SK-N-SH treated with all-trans-retinoic acid at 6 μM for 48 hours (cell line): ENCODE measurements around the gene ARHGEF6.

ENCODE experiments used
- ATAC-seq: fragments of 200-7000 bp; cut with Tn5 transposase; 3 replicates; pipeline ENCODE4 v1.9.1; 2020; ENCODE audit warnings: mild to moderate bottlenecking, moderate library complexity
- ARNTL ChIP-seq: fragments of 450-650 bp; formaldehyde crosslinking; IDR thresholded peaks from 2 replicates; pipeline ENCODE4 v1.5.0; 2020; ENCODE audit warnings: low read depth, mild to moderate bottlenecking, moderate library complexity, borderline replicate concordance
- BACH2 ChIP-seq: fragments of 250-450 bp; sonication (Bioruptor Pico); IDR thresholded peaks from 2 replicates; pipeline ENCODE4 v1.9.0; 2021; ENCODE audit warnings: mild to moderate bottlenecking, borderline replicate concordance
- CSDC2 ChIP-seq: fragments of 250-450 bp; sonication (Bioruptor Pico); IDR thresholded peaks from 2 replicates; pipeline ENCODE4 v1.5.0; 2020; ENCODE audit warnings: mild to moderate bottlenecking, moderate library complexity
- ESRRG ChIP-seq: fragments of 250-450 bp; sonication (Bioruptor Pico); IDR thresholded peaks from 2 replicates; pipeline ENCODE4 v1.6.1; 2021; ENCODE audit warnings: mild to moderate bottlenecking
- GLIS3 ChIP-seq: fragments of 250-450 bp; sonication (Bioruptor Pico); IDR thresholded peaks from 2 replicates; pipeline ENCODE4 v1.5.0; 2020; ENCODE audit warnings: mild to moderate bottlenecking, moderate library complexity
- ISL1 ChIP-seq: fragments of 250-450 bp; sonication (Bioruptor Pico); IDR thresholded peaks from 2 replicates; pipeline ENCODE4 v2.1.2; 2022; ENCODE audit warnings: mild to moderate bottlenecking, moderate library complexity
- OSR1 ChIP-seq: fragments of 250-450 bp; sonication (Bioruptor Pico); IDR thresholded peaks from 2 replicates; pipeline ENCODE4 v1.8.0; 2022; ENCODE audit warnings: moderate library complexity, mild to moderate bottlenecking, inconsistent platforms
- RARB ChIP-seq: fragments of 250-450 bp; sonication (Bioruptor Pico); IDR thresholded peaks from 2 replicates; pipeline ENCODE4 v1.8.0; 2021; ENCODE audit warnings: mild to moderate bottlenecking, moderate library complexity
- SNAI2 ChIP-seq: fragments of 250-450 bp; sonication (Bioruptor Pico); IDR thresholded peaks from 2 replicates; pipeline ENCODE4 v1.5.0; 2020; ENCODE audit warnings: mild to moderate bottlenecking, moderate library complexity
- TCF4 ChIP-seq: fragments of 250-450 bp; sonication (Bioruptor Pico); IDR thresholded peaks from 2 replicates; pipeline ENCODE4 v1.8.0; 2021; ENCODE audit warnings: mild to moderate bottlenecking, moderate library complexity, borderline replicate concordance
- TOX ChIP-seq: fragments of 250-450 bp; sonication (Bioruptor Pico); IDR thresholded peaks from 2 replicates; pipeline ENCODE4 v1.8.0; 2021; ENCODE audit warnings: mild to moderate bottlenecking, moderate library complexity, borderline replicate concordance
- ZC3H10 ChIP-seq: fragments of 250-450 bp; sonication (Bioruptor Pico); IDR thresholded peaks from 2 replicates; pipeline ENCODE4 v1.5.1; 2021; ENCODE audit warnings: mild to moderate bottlenecking, moderate library complexity
- ZFP3 ChIP-seq: fragments of 250-450 bp; sonication (Bioruptor Pico); IDR thresholded peaks from 2 replicates; pipeline ENCODE4 v1.5.0; 2020; ENCODE audit warnings: mild to moderate bottlenecking, moderate library complexity
- ZFP30 ChIP-seq: fragments of 450-650 bp; formaldehyde crosslinking; IDR thresholded peaks from 2 replicates; pipeline ENCODE4 v1.5.0; 2022; ENCODE audit warnings: mild to moderate bottlenecking, moderate library complexity
- ZNF565 ChIP-seq: fragments of 450-650 bp; formaldehyde crosslinking; conservative IDR thresholded peaks from 2 replicates; pipeline ENCODE4 v1.5.0; 2020; ENCODE audit warnings: low read depth, mild to moderate bottlenecking, moderate library complexity
- ZNF70 ChIP-seq: fragments of 450-650 bp; formaldehyde crosslinking; IDR thresholded peaks from 2 replicates; pipeline ENCODE4 v1.5.0; 2020; ENCODE audit warnings: mild to moderate bottlenecking, moderate library complexity
- ZNF8 ChIP-seq: fragments of 450-650 bp; formaldehyde crosslinking; IDR thresholded peaks from 2 replicates; pipeline ENCODE4 v1.5.0; 2020; ENCODE audit warnings: mild to moderate bottlenecking, moderate library complexity
- TF ChIP-seq, protein P1 (sequence below): fragments of 250-450 bp; sonication (Bioruptor Pico); IDR thresholded peaks from 2 replicates; pipeline ENCODE4 v1.8.0; 2020; ENCODE audit warnings: mild to moderate bottlenecking, moderate library complexity, borderline replicate concordance
- TF ChIP-seq, protein P2 (sequence below): fragments of 250-450 bp; sonication (Bioruptor Pico); IDR thresholded peaks from 2 replicates; pipeline ENCODE4 v1.5.1; 2021; ENCODE audit warnings: mild to moderate bottlenecking, moderate library complexity
- TF ChIP-seq, protein P3 (sequence below): fragments of 250-450 bp; sonication (Bioruptor Pico); IDR thresholded peaks from 2 replicates; pipeline ENCODE4 v1.5.0; 2020; ENCODE audit warnings: mild to moderate bottlenecking, moderate library complexity
- TF ChIP-seq, protein P4 (sequence below): fragments of 250-450 bp; sonication (Bioruptor Pico); IDR thresholded peaks from 2 replicates; pipeline ENCODE4 v1.5.1; 2020; ENCODE audit warnings: low read depth, mild to moderate bottlenecking, moderate library complexity

ARHGEF6 gene

DNA sequence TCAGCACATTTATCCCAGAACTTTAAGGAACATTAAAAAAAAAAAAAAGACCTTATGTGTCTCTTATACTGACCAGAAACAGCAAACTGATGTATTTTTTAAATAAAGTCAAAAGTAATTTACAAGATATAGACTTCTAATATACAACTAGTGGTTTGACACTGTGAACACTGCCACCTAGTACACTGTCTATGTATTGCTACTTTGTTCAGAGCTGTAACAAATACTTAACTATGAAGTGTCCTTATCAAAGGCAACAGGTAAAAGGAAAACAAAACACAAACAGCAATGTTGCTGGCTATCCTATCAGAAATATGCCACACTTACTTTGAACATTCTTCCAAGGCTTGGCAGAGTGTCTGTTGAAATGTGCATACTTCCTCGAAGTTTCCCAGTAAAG is 72.4 kb downstream of the ARHGEF6 start:
- peak; percentile 83 for ATAC-seq
- TF ChIP-seq, protein P1, sequence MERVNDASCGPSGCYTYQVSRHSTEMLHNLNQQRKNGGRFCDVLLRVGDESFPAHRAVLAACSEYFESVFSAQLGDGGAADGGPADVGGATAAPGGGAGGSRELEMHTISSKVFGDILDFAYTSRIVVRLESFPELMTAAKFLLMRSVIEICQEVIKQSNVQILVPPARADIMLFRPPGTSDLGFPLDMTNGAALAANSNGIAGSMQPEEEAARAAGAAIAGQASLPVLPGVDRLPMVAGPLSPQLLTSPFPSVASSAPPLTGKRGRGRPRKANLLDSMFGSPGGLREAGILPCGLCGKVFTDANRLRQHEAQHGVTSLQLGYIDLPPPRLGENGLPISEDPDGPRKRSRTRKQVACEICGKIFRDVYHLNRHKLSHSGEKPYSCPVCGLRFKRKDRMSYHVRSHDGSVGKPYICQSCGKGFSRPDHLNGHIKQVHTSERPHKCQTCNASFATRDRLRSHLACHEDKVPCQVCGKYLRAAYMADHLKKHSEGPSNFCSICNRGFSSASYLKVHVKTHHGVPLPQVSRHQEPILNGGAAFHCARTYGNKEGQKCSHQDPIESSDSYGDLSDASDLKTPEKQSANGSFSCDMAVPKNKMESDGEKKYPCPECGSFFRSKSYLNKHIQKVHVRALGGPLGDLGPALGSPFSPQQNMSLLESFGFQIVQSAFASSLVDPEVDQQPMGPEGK = no peak
- TF ChIP-seq ISL1 (CRISPR knock-in tag) (no peak), ZC3H10 (no peak), ARNTL (CRISPR knock-in tag) (no peak), ZNF565 (no peak), ZNF8 (CRISPR knock-in tag) (no peak), ZNF70 (CRISPR knock-in tag) (no peak), GLIS3 (CRISPR knock-in tag) (no peak)
- TF ChIP-seq, protein P2, sequence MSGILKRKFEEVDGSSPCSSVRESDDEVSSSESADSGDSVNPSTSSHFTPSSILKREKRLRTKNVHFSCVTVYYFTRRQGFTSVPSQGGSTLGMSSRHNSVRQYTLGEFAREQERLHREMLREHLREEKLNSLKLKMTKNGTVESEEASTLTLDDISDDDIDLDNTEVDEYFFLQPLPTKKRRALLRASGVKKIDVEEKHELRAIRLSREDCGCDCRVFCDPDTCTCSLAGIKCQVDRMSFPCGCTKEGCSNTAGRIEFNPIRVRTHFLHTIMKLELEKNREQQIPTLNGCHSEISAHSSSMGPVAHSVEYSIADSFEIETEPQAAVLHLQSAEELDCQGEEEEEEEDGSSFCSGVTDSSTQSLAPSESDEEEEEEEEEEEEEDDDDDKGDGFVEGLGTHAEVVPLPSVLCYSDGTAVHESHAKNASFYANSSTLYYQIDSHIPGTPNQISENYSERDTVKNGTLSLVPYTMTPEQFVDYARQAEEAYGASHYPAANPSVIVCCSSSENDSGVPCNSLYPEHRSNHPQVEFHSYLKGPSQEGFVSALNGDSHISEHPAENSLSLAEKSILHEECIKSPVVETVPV (CRISPR knock-in tag) = no peak

DNA sequence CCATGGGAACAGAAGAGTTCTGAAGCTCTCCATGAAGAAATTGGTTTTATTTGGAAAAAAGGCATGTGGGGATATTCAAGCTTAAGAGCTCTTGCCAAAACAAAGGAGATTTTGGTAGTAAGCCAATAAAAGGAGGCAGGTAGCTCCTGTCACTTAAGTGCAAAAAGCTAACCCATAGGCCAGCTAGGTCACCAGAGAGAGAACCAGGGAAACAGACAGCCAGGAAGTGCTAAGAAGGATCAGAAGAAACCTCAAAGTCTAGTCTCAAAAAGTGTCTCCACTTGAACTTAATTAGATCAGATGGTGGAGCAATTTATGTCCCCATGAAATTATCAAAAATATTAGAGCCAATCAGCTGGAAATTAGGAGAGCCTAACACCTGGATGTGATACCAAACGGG is 83.6 kb downstream of the ARHGEF6 start:
- TF ChIP-seq ZFP30 (no peak), ZNF70 (CRISPR knock-in tag) (no peak), RARB (CRISPR knock-in tag) (no peak), ZFP3 (CRISPR knock-in tag) (no peak), SNAI2 (CRISPR knock-in tag) (no peak), TCF4 (no peak), OSR1 (no peak), ZNF565 (no peak), TOX (CRISPR knock-in tag) (no peak)
- TF ChIP-seq, protein P3, sequence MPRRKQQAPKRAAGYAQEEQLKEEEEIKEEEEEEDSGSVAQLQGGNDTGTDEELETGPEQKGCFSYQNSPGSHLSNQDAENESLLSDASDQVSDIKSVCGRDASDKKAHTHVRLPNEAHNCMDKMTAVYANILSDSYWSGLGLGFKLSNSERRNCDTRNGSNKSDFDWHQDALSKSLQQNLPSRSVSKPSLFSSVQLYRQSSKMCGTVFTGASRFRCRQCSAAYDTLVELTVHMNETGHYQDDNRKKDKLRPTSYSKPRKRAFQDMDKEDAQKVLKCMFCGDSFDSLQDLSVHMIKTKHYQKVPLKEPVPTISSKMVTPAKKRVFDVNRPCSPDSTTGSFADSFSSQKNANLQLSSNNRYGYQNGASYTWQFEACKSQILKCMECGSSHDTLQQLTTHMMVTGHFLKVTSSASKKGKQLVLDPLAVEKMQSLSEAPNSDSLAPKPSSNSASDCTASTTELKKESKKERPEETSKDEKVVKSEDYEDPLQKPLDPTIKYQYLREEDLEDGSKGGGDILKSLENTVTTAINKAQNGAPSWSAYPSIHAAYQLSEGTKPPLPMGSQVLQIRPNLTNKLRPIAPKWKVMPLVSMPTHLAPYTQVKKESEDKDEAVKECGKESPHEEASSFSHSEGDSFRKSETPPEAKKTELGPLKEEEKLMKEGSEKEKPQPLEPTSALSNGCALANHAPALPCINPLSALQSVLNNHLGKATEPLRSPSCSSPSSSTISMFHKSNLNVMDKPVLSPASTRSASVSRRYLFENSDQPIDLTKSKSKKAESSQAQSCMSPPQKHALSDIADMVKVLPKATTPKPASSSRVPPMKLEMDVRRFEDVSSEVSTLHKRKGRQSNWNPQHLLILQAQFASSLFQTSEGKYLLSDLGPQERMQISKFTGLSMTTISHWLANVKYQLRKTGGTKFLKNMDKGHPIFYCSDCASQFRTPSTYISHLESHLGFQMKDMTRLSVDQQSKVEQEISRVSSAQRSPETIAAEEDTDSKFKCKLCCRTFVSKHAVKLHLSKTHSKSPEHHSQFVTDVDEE = no peak
- TF ChIP-seq, protein P2 (CRISPR knock-in tag) = no peak
- TF ChIP-seq, protein P1 = no peak
- ATAC-seq = no peak

DNA sequence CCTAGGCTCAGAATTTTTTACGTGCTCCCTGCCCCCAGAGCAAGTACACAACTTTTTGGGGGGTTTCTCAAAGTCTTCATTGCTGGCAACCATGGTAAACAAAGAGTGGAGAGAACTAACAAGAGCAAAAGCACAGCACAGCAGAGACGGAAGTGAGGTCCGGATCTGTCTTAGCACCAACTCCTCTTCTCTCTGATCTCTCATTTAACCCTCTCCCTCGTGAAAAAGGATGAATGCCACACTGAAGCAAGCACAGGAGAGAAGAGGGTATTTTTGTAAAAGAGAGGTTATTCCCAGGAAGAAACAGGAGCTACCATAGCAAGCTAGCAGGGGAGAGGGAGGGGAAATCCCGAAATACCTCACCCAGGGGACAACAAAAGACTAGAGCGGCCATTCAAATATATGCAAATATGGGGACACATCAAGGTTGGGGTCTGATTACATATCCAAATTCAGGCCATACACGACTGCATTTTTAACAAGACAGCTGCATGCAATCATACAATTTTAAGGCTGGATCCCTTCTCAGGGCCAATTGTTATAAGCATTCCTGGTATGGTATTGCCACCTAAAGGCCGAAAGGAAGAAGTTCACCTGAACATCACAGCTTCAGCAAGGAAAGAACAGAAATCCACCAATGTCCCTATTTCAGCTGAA is 86.2 kb downstream of the ARHGEF6 start:
- peak; percentile 88 for ATAC-seq
- TF ChIP-seq, protein P3 = no peak
- TF ChIP-seq, protein P4, sequence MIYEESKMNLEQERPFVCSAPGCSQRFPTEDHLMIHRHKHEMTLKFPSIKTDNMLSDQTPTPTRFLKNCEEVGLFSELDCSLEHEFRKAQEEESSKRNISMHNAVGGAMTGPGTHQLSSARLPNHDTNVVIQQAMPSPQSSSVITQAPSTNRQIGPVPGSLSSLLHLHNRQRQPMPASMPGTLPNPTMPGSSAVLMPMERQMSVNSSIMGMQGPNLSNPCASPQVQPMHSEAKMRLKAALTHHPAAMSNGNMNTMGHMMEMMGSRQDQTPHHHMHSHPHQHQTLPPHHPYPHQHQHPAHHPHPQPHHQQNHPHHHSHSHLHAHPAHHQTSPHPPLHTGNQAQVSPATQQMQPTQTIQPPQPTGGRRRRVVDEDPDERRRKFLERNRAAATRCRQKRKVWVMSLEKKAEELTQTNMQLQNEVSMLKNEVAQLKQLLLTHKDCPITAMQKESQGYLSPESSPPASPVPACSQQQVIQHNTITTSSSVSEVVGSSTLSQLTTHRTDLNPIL = no peak
- TF ChIP-seq BACH2 (CRISPR knock-in tag) = no peak
- TF ChIP-seq, protein P2 (CRISPR knock-in tag) = no peak
- no peak for TF ChIP-seq ISL1 (CRISPR knock-in tag)
- no peak for TF ChIP-seq OSR1
- no peak for TF ChIP-seq CSDC2
- no peak for TF ChIP-seq RARB (CRISPR knock-in tag)
- no peak for TF ChIP-seq TCF4
- no peak for TF ChIP-seq ESRRG (CRISPR knock-in tag)
- TF ChIP-seq ZNF565 = no peak
- TF ChIP-seq SNAI2 (CRISPR knock-in tag) = no peak
- no peak for TF ChIP-seq ZNF8 (CRISPR knock-in tag)
- TF ChIP-seq GLIS3 (CRISPR knock-in tag) = no peak
- no peak for TF ChIP-seq ARNTL (CRISPR knock-in tag)
- TF ChIP-seq ZFP30 = no peak
